VCaP (cell line): ENCODE measurements around the gene MVK.
A peak's percentile ranks its signal among the peaks of the same experiment; 100 is the strongest.

Experiments used
- H3K27ac ChIP-seq: fragments of 450-650 bp; 2 replicates; pipeline ENCODE4 v1.5.1; 2017
- TF ChIP-seq, protein P1 (sequence below): fragments of 450-650 bp; conservative IDR thresholded peaks from 2 replicates; pipeline ENCODE4 v1.5.1; 2017; ENCODE audit warnings: mild to moderate bottlenecking, moderate library complexity

MVK gene

DNA sequence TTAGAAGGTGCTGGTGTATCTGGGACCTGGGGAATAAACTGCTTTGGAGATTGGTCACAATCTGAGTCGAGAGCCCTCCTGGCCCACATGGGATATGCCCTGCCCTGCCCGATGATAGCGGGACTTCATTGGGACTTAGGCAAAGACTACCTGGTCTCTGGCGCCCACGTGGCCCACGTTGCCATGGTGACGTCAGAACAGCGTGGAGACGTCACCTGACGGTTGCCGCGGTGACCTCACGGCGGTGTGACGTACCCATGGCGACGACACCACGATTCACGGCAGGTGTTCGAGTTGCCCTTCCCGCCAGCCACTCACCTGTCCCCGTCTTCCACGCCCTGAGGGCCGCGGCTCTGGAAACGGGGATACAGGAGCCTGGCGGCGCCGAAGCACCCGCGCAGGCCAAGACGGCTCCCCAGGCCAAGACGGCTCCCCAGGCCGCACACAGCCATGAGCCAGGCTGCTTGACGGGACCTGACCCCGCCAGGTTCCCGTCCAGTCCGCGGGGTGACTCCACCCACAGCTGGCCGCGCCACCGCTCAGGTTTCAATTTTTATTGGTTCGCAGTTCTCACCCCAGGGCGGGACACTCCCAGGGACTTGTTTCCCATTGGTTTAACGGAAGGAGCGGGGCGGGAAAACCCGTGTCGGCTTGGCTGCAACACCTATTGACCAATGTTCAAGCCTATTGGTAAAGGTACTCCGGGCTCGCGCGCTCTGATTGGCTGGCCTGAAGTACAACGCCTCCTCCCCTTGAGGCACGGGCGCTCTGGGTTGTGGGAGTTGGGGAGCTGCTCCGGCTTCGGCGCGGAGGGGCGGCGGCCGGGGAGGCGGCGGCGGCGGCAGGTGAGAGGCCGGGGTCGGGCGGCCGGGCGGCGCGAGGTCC is at the start of gene MVK, which contains the start of gene MMAB:
Gene MVK (plus strand): TSS at position 766 of the 885 bp plus-strand sequence. CDS start 1,029 bp downstream, outside the sequence.
Gene MMAB (minus strand): TSS at position 476 of the 885 bp plus-strand sequence. CDS start 24 bp downstream, at position 452.
- TF ChIP-seq, protein P1, sequence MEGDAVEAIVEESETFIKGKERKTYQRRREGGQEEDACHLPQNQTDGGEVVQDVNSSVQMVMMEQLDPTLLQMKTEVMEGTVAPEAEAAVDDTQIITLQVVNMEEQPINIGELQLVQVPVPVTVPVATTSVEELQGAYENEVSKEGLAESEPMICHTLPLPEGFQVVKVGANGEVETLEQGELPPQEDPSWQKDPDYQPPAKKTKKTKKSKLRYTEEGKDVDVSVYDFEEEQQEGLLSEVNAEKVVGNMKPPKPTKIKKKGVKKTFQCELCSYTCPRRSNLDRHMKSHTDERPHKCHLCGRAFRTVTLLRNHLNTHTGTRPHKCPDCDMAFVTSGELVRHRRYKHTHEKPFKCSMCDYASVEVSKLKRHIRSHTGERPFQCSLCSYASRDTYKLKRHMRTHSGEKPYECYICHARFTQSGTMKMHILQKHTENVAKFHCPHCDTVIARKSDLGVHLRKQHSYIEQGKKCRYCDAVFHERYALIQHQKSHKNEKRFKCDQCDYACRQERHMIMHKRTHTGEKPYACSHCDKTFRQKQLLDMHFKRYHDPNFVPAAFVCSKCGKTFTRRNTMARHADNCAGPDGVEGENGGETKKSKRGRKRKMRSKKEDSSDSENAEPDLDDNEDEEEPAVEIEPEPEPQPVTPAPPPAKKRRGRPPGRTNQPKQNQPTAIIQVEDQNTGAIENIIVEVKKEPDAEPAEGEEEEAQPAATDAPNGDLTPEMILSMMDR: no peak
- peak within 1 kb of the TSS; percentile 85 for H3K27ac ChIP-seq

DNA sequence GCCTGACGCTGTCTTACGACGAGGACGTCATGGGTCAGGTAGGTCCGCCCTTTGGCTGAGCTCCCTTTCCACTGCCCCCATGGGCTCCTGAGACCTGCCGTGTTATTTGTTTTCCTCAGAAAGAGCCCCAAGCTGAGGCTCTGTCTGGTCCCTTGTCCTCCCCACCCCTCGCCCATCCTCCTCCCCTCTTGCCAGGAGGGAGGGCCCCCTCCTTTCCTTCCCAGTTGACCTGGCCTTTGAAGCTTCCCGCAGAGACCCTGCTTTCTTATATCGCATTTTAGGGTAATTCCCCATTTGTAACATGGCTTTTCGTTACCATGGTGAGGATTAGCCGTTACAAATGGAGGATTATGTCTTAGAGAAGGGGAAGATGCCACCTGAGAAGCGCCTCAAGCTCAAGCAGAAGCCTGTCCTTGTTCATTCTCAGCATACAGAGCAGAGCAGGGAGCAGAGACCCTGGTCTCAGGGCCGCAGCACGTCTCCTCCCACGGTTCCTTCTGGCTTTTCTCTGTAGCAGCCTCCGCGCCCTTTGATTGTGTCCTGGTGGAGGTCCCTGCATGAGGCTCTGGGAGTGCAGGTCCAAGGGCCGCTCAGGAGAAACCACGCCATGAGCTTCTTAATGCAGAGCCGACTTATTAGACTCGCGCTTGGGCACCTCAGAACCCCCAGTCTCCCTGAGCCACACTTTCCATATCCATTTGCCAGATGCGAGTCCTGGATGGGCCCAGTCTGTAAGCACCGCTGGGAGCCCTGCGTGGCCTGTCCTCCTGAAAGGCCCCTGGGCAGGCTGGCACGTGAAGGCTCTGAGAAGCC is 48.9 kb upstream of the MVK start:
- TF ChIP-seq, protein P1: no peak

DNA sequence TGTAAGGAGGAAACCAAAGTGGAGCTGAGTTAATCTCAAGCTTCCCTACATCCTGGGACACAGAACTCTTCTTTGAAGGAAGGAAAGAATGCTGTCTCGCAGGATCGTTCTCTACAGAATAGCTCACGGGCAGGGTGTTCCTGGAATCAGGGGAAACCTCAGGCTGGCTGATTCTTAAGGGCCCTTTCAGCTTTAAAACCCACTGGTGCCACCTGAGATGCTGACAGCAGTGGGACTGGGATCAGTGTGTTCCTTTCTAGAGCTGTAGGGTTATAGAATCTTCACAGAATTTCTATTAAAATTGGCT is 48.4 kb upstream of the MVK start:
- H3K27ac ChIP-seq: no peak overlapping the region
- TF ChIP-seq, protein P1: no peak

More for the DNA sequence above, 48.9 kb upstream of the MVK start:
- H3K27ac ChIP-seq: no peak overlapping the region

DNA sequence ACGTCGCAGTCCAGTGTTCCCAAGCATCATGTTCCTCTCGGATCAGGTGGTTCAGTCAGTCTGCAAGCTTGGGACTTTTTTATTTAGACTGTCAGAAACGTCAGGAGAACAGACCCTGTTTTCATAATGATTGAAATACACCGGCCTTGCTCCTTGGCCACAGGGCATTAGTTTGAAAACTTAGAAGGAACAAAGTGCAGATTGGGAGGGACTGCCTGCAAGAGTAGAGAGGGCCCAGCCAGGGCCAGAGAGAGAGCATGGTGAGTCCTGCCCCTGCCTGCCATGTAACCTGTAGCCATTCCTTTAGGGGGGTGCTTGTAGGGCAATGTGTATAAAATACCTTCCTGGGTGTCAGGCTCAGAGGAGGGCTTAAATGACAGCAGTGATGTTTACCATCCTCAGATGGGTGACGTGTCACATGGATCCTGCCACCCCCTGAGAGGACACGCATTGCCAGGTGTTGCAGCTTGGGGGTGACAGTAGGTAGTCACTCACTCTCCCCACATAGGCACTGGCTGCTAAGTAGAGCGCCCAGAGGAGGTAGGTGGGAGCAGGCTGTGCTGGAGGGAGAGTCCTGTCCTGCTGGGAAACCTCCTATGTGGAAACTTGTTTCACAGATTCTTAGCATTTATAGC is 46.0 kb upstream of the MVK start:
- TF ChIP-seq, protein P1: no peak
- no peak overlapping the region for H3K27ac ChIP-seq

DNA sequence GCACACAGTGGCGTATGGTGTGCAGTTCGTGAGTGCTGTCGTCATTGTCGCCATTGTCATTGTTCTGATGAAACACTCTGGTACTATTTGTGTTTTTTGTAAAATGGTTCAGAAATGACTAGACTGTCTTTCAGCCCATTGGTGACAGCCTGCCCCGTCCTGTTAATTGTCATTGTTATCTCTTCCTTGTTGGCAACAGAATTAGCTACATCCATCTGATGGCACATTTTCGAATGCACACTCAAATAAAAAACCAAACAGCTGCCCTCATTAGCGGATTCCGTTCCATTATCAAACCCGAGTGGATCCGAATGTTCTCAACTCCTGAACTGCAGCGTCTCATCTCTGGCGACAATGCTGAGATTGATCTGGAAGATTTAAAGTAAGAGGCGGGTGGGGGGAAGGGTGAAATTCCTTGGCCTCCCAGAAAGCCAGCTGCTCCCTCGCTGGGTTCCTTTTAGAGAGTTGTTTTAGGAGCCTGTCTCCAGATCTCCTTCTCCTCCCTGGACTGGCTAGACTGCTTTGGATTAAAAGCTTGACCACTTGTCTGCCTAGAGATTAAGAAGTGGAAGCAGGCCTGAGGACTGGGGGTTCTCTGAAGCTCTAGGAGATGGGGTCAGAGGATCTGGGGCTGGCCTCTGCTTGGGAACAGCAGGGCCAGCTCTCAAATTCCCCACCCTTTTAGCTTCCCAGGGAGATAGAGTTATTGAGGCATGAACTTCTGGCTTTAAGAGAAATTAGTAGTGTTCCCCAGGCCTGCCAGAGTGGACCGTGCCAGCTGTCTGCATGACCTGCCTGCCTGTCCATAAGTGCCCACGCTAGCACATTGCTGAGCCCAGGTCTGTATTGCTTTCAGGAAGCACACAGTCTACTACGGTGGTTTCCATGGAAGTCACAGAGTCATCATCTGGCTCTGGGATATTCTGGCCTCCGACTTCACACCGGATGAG is 43.6 kb upstream of the MVK start:
- TF ChIP-seq, protein P1: no peak
- no peak overlapping the region for H3K27ac ChIP-seq

DNA sequence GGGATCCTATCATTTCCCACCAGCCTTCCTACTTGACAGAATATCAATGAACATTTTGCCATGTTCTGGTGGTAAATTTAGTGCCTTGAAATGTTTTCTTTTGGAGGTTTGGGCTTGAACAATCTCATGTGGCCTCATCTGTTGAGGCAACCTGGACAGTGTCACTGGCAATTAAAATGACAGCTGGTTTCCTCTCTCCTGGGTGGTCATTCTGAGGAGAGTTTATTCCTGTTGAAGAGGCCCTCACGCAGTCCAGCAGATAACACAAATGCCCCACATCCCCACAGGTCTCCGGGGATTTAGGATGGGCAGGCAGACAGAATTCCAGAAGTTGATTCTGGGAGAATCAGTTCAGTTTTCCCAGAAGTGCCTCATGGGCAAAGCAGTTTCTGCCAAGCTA is 42.2 kb upstream of the MVK start:
- no peak overlapping the region for H3K27ac ChIP-seq
- TF ChIP-seq, protein P1: no peak
